OCI-LY7 (cell line): Measurements from ENCODE around the gene FRAS1.

Source experiments
- CTCF ChIP-seq: fragments of 200-600 bp; sonication (generic); conservative IDR thresholded peaks from 2 replicates; pipeline ENCODE4 v1.5.1; 2014; ENCODE audit warnings: mild to moderate bottlenecking, antibody characterized with exemption, low read length, moderate library complexity, mixed read lengths
- EZH2phosphoT487 ChIP-seq: fragments of 200-600 bp; sonication (generic); IDR thresholded peaks from 2 replicates; pipeline ENCODE4 v1.6.1; 2018; ENCODE audit warnings: low read depth, borderline replicate concordance, mild to moderate bottlenecking, mixed run types, antibody characterized with exemption, low read length, moderate library complexity, mixed read lengths

DNA sequence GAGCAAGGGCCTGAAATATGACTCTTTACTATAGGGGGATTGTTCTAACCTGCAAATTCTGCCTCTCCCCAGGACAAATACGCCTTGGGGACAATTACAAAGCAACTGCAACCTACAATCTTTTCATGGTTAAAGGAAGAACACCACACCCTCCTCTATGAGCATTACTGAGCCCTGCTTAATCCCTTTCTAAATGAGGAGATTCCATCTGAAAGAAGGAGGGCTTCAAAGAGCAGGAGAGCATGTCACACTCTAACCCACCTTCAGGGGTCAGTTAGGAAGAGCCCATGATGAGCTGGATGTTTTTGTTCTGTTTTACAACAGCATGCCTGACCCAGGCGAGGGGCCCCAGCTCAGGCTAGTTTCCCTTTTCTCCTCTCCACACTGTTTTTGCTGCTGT lies 360.5 kb downstream of the FRAS1 start:
- no peak for TF ChIP-seq CTCF
- no peak for TF ChIP-seq EZH2phosphoT487
